ENCODE results near the gene PTPRO. TPM values are rescaled to one million over a fixed set of nuclear protein-coding genes. Genes with fewer than 3 reads are reported as not detected.

PTPRO gene
- total RNA-seq, 1 donor from 2014 or later, result 0.49 TPM

DNA sequence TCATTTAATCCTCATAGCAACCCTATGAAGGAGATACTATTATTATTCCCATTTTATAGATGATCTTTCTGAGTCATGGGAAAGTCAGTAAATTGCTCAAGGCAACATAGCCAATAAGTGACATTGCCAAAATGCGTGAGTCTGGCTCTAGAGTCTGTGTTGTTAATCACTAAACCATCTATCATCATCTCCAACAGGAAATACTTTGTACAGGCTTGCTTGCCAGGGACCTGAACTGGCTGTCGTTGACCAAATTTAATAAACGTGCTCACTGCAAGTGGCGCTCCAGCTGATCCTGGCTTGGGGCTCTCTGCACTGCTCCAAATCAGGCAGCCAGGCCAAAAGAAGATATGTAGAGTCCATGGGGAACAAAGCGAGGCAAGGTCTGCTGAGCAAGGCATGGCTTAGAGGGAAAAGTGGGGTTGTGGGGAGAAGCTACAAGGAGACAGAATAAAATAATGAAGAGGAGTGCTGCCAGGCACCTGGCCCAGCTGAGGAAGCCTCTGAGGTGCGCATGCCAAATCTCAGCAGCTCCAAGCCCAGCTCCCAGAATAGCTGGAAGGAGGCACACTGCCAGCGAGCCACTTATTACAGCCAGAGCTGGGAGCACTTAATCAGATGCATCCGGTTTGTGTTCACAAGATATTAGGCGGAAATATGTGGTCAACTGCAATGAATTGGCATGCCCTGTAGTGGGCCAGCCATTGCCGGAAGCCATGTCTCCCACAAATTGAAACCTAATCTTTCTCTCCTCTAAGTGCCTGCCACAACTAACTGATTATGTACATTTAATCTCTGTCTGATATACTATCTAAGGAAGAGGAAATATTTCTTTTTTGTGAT is 43.3 kb upstream of the PTPRO start:
- H3K27ac ChIP-seq, result no peak overlapping the region
- intact Hi-C loops (cut with DNase I), result loop anchor here (5.0 kb wide), 2 partner anchors 243 to 308 kb away; no protein-coding TSS in a partner anchor
- no peak for TF ChIP-seq POLR2A (IDR thresholded peaks at IDR 0.05)
- peak; percentile 8 to 48 for TF ChIP-seq POLR2AphosphoS5 (IDR thresholded peaks at IDR 0.05; ENCODE audit: insufficient read depth in 1 of 2, low read depth in 1 of 2)
- peak in 1 of 2 donors; percentile 93 for DNase-seq (ENCODE audit: extremely low spot score in 2 of 2)
- H3K4me1 ChIP-seq, result peaks cover 31% of the 10 kb centered on the region
- no peaks in the 10 kb centered on the region for H3K9me3 ChIP-seq
- no peaks in the 10 kb centered on the region for H3K36me3 ChIP-seq
- no peaks in the 10 kb centered on the region for H3K27me3 ChIP-seq
- H3K4me3 ChIP-seq, result no peak overlapping the region

DNA sequence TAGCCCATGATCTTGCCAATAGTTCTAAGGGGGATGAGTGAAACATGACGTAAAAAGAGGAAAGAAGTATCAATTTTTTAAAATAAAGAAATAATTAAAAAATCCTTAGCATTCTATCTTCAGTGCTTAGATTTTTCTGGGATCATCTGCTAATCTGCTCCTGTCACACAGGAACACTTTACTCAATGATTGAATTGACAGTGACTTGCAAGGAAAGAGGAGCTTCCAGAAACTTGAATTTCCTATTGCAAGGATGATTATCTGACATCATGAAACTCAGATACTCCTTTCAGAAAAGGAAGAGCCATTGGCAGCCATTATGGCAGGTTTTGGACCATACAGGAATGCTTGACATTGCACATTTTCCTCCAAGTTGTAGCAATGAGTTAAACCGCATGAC is 41.4 kb upstream of the PTPRO start:
- H3K4me1 ChIP-seq, result peaks cover 22% of the 10 kb centered on the region
- H3K36me3 ChIP-seq, result no peaks in the 10 kb centered on the region
- intact Hi-C loops (cut with DNase I), result no loop called here
- no peak overlapping the region for H3K4me3 ChIP-seq
- no peak overlapping the region for H3K27ac ChIP-seq
- H3K27me3 ChIP-seq, result no peaks in the 10 kb centered on the region
- H3K9me3 ChIP-seq, result no peaks in the 10 kb centered on the region
- TF ChIP-seq POLR2A (IDR thresholded peaks at IDR 0.05), result no peak
- TF ChIP-seq POLR2AphosphoS5 (IDR thresholded peaks at IDR 0.05; ENCODE audit: insufficient read depth in 1 of 2, low read depth in 1 of 2), result no peak
- DNase-seq (ENCODE audit: extremely low spot score in 2 of 2), result no peak

DNA sequence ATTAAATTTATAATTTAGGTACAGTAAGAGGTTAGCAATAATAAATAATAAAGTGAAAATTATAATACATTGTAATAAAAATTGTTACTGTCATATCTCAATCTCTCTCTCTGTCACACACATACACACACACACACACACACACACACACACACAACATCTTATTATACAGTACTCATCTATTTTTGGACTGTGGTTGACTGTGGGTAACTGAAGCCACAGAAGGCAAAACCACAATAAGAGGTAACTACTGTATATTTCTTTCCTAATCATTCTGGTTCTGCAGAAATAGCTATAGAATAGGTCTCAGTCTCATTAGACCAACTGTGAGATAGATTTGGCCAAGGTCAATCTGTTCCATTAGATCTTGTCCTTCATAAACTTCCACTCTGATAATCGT is 33.1 kb upstream of the PTPRO start:
- Histone ChIP-seq H3K27ac (no peak overlapping the region), H3K4me1 (no peaks in the 10 kb centered on the region), H3K4me3 (no peak overlapping the region), H3K27me3 (no peaks in the 10 kb centered on the region), H3K9me3 (no peaks in the 10 kb centered on the region), H3K36me3 (no peaks in the 10 kb centered on the region)
- TF ChIP-seq, protein P1, sequence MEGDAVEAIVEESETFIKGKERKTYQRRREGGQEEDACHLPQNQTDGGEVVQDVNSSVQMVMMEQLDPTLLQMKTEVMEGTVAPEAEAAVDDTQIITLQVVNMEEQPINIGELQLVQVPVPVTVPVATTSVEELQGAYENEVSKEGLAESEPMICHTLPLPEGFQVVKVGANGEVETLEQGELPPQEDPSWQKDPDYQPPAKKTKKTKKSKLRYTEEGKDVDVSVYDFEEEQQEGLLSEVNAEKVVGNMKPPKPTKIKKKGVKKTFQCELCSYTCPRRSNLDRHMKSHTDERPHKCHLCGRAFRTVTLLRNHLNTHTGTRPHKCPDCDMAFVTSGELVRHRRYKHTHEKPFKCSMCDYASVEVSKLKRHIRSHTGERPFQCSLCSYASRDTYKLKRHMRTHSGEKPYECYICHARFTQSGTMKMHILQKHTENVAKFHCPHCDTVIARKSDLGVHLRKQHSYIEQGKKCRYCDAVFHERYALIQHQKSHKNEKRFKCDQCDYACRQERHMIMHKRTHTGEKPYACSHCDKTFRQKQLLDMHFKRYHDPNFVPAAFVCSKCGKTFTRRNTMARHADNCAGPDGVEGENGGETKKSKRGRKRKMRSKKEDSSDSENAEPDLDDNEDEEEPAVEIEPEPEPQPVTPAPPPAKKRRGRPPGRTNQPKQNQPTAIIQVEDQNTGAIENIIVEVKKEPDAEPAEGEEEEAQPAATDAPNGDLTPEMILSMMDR (IDR thresholded peaks at IDR 0.05), result no peak
- TF ChIP-seq POLR2AphosphoS5 (IDR thresholded peaks at IDR 0.05; ENCODE audit: insufficient read depth in 1 of 2, low read depth in 1 of 2) (no peak), POLR2A (IDR thresholded peaks at IDR 0.05) (no peak)
- intact Hi-C loops (cut with DNase I), result no loop called here
- DNase-seq (ENCODE audit: extremely low spot score in 2 of 2), result no peak

DNA sequence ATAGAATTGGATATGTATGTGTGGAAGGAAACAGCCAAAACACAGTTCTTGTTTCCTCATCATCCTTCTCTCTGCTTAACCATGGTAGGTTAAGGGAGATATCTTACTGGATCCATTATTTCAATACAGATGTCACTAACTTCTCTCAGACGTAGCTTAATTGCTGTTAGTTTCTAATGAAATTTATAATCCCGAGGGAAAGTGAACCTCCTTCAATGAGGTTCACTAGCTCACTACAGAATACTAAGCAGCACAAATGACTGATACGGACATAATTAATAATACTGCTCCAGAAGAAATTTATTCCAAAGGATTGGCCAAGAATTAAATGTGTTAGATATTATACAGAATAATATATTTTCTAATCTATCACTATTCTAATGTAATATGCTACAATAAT is 28.6 kb upstream of the PTPRO start:
- intact Hi-C loops (cut with DNase I), result no loop called here
- Histone ChIP-seq H3K27ac (no peak overlapping the region), H3K9me3 (no peaks in the 10 kb centered on the region)

DNA sequence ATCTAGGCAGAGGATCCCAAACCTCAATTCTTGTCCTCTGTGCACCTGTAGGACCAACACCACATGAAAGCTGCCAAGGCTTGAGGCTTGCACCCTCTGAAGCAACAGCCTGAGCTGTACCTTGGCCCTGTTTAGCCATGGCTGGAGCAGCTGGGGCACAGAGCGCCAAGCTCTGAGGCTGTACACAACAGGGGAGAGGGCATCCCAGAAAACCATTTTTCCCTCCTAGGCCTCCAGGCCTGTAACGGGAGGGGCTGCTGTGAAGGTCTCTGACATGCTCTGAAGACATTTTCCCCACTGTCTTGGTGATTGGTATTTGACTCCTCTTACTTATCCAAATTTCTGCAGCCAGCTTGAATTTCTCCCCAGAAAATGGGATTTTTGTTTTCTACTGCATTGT is 22.4 kb upstream of the PTPRO start:
- Histone ChIP-seq H3K27me3 (no peaks in the 10 kb centered on the region), H3K9me3 (peaks cover 3% of the 10 kb centered on the region), H3K4me3 (no peak overlapping the region), H3K4me1 (no peaks in the 10 kb centered on the region), H3K27ac (no peak overlapping the region), H3K36me3 (no peaks in the 10 kb centered on the region)
- no peak for DNase-seq (ENCODE audit: extremely low spot score in 2 of 2)
- TF ChIP-seq POLR2A (IDR thresholded peaks at IDR 0.05) (no peak), POLR2AphosphoS5 (IDR thresholded peaks at IDR 0.05; ENCODE audit: insufficient read depth in 1 of 2, low read depth in 1 of 2) (no peak)
- TF ChIP-seq, protein P1 (IDR thresholded peaks at IDR 0.05), result no peak
- intact Hi-C loops (cut with DNase I), result no loop called here

More for the DNA sequence above, 28.6 kb upstream of the PTPRO start:
- Histone ChIP-seq H3K36me3 (no peaks in the 10 kb centered on the region), H3K27me3 (no peaks in the 10 kb centered on the region), H3K4me1 (no peaks in the 10 kb centered on the region), H3K4me3 (no peak overlapping the region)
- DNase-seq (ENCODE audit: extremely low spot score in 2 of 2), result no peak
- TF ChIP-seq, protein P1 (IDR thresholded peaks at IDR 0.05), result no peak
- TF ChIP-seq POLR2A (IDR thresholded peaks at IDR 0.05) (no peak), POLR2AphosphoS5 (IDR thresholded peaks at IDR 0.05; ENCODE audit: insufficient read depth in 1 of 2, low read depth in 1 of 2) (no peak)

DNA sequence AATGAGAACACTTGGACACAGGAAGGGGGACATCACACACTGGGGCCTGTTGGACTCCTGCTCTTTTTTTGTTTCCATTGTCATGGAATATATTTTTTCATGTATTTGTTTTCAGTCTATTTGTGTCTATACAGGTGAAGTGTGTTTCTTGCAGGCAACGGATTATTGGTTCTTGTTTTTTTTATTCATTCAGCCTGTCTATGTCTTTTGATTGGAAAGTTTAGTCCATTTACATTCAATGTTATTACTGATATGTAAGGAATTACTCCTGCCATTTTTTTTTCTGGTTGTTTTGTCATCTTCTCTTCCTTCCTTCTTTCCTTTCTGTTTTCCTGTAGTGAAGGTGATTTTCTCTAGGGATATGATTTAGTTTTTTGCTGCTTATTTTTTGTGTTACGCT is 18.0 kb upstream of the PTPRO start:
- Histone ChIP-seq H3K9me3 (peaks cover 3% of the 10 kb centered on the region), H3K4me1 (no peaks in the 10 kb centered on the region), H3K27ac (no peak overlapping the region), H3K27me3 (no peaks in the 10 kb centered on the region), H3K4me3 (no peak overlapping the region), H3K36me3 (no peaks in the 10 kb centered on the region)
- intact Hi-C loops (cut with DNase I), result no loop called here
- DNase-seq (ENCODE audit: extremely low spot score in 2 of 2), result no peak
- TF ChIP-seq POLR2AphosphoS5 (IDR thresholded peaks at IDR 0.05; ENCODE audit: insufficient read depth in 1 of 2, low read depth in 1 of 2) (no peak), POLR2A (IDR thresholded peaks at IDR 0.05) (no peak)
- TF ChIP-seq, protein P1 (IDR thresholded peaks at IDR 0.05), result no peak
